Measurements from ENCODE around the gene TSPY4.
"Not testable (repeated sequence)": the region's sequence is repeated elsewhere in the genome, so short reads cannot be mapped to it uniquely, and the experiment has no call there.

Gene TSPY4

GRCh38 chrY:9337164-9337563 is at the start of gene TSPY4:
Gene TSPY4 (plus strand): TSS chrY:9337464. CDS start chrY:9337510, 46 bp downstream.
- not testable (repeated sequence) for DNase-seq

GRCh38 chrY:9320996-9321395 is 16.3 kb upstream of the TSPY4 start:
- no peak for DNase-seq

- not testable (repeated sequence) for DNase-seq
Observed at GRCh38 chrY:9357497-9357896, 20.2 kb downstream of the TSPY4 start, which contains the start of gene TSPY8. Gene TSPY8 (plus strand): TSS chrY:9357797. CDS start chrY:9357843, 46 bp downstream.
